Epithelial cell of alveolus of lung (primary cell): ENCODE results near the gene GPR160. TPM values are rescaled to one million over a fixed set of nuclear protein-coding genes. Genes with fewer than 3 reads are reported as not detected.

Experiments used
- total RNA-seq: library from RNA; depleted of rRNA; stranded (reverse); fragments of >200 nt; gene quantifications from 2 replicates; pipeline ENCODE4 v1.2.1, GENCODE V29; 2015

GPR160 gene, protein sequence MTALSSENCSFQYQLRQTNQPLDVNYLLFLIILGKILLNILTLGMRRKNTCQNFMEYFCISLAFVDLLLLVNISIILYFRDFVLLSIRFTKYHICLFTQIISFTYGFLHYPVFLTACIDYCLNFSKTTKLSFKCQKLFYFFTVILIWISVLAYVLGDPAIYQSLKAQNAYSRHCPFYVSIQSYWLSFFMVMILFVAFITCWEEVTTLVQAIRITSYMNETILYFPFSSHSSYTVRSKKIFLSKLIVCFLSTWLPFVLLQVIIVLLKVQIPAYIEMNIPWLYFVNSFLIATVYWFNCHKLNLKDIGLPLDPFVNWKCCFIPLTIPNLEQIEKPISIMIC
- total RNA-seq = 0.39 TPM in 1 of 2 replicates, not detected in the other

GRCh38 chr3:170037463-170038433 lies at the start of gene GPR160:
GPR160 (plus strand) TSS chr3:170037995; CDS start chr3:170083973, 45,978 bp downstream.

Other genes with a start within 250 kb of the GPR160 start
- not detected in 2 replicates for gene LRRIQ4, start 225.1 kb upstream of the GPR160 start, total RNA-seq
- gene LRRC34, start 225.1 kb upstream of the GPR160 start, total RNA-seq = 1.9 and 2.9 TPM in 2 replicates
- gene LRRC31, start 168.1 kb upstream of the GPR160 start, total RNA-seq = not detected in 2 replicates
- gene SAMD7, start 126.4 kb upstream of the GPR160 start, total RNA-seq = not detected in 2 replicates
- 23.4 and 29.1 TPM in 2 replicates for gene SEC62, start 71.2 kb upstream of the GPR160 start, total RNA-seq
- gene PHC3, start 143.7 kb downstream of the GPR160 start, total RNA-seq = 14.5 and 55.4 TPM in 2 replicates
- 34.9 and 40.6 TPM in 2 replicates for gene PRKCI, start 184.4 kb downstream of the GPR160 start, total RNA-seq